A673 (cell line): ENCODE data around the gene ZCCHC24. TPM values are rescaled to one million over a fixed set of nuclear protein-coding genes. Genes with fewer than 3 reads are reported as not detected.

ENCODE experiments used
- BruUV-seq: library from RNA; stranded (reverse); fragments of 400-500 nt; replicated peaks from 2 replicates; lab custom pipeline; 2021; lab: Mats Ljungman, UMichigan
- CTCF ChIA-PET: fragments of 300-600 bp; sonication (Branson Sonifier 250); formaldehyde crosslinking; loops from one replicate; lab custom pipeline; 2022; ENCODE audit warnings: antibody characterized with exemption; lab: Charles Lee
- POLR2A ChIA-PET: fragments of 300-600 bp; sonication (Branson Sonifier 250); formaldehyde crosslinking; loops from one replicate; lab custom pipeline; 2022; ENCODE audit warnings: antibody characterized with exemption; ENCODE audit not compliant: low non-redundant PET; lab: Charles Lee
- DNase-seq: peaks from one replicate; pipeline ENCODE4 v3.0.0-alpha.2; 2015; ENCODE audit warnings: low spot score
- H3K27ac ChIP-seq: fragments of 200-600 bp; sonication (generic); 2 replicates; pipeline ENCODE4 v1.5.1; 2016; ENCODE audit warnings: mixed run types, low read depth, mild to moderate bottlenecking, mixed read lengths, antibody characterized with exemption, low read length; ENCODE audit not compliant: poor library complexity, severe bottlenecking
- H3K27me3 ChIP-seq: fragments of 200-600 bp; sonication (generic); replicated peaks from 2 replicates; pipeline ENCODE4 v1.6.1; 2017; ENCODE audit warnings: mixed run types, low read depth, mild to moderate bottlenecking, mixed read lengths, antibody characterized with exemption, low read length; ENCODE audit not compliant: insufficient read depth, poor library complexity
- H3K36me3 ChIP-seq: fragments of 200-600 bp; sonication (generic); 2 replicates; pipeline ENCODE4 v1.6.1; 2016; ENCODE audit warnings: mixed run types, mild to moderate bottlenecking, mixed read lengths, antibody characterized with exemption, low read length; ENCODE audit not compliant: insufficient read depth, poor library complexity, severe bottlenecking
- H3K4me1 ChIP-seq: fragments of 200-600 bp; sonication (generic); 2 replicates; pipeline ENCODE4 v1.6.1; 2017; ENCODE audit warnings: mixed run types, mild to moderate bottlenecking, mixed read lengths, antibody characterized with exemption, low read length; ENCODE audit not compliant: insufficient read depth, poor library complexity, severe bottlenecking
- H3K4me3 ChIP-seq: fragments of 200-600 bp; sonication (generic); 2 replicates; pipeline ENCODE4 v1.5.1; 2016; ENCODE audit warnings: low read depth, mixed run types, mild to moderate bottlenecking, mixed read lengths, low read length; ENCODE audit not compliant: poor library complexity, severe bottlenecking
- H3K9me3 ChIP-seq: fragments of 200-600 bp; sonication (generic); 2 replicates; pipeline ENCODE4 v1.6.1; 2016; ENCODE audit warnings: mixed run types, low read depth, mild to moderate bottlenecking, mixed read lengths, antibody characterized with exemption, low read length; ENCODE audit not compliant: poor library complexity, severe bottlenecking
- EZH2 ChIP-seq: fragments of 200-600 bp; sonication (generic); IDR thresholded peaks from 2 replicates; pipeline ENCODE4 v1.6.1; 2017; ENCODE audit warnings: borderline replicate concordance, low read depth, mild to moderate bottlenecking, mixed read lengths, antibody characterized with exemption, low read length; ENCODE audit not compliant: poor library complexity, severe bottlenecking
- intact Hi-C: fragments of 100-400 bp; cut with micrococcal nuclease; formaldehyde crosslinking; loops from one replicate; pipeline ENCODE4 v1.10.0; 2022; ENCODE audit not compliant: unreplicated experiment
- total RNA-seq: library from RNA; stranded (reverse); gene quantifications from 2 replicates; pipeline ENCODE4 v1.2.3, GENCODE V29; 2021
- TF ChIP-seq, protein P1 (sequence below): fragments of 300-800, 200-600 bp; sonication (generic); conservative IDR thresholded peaks from 2 replicates; pipeline ENCODE4 v1.5.1; 2017; ENCODE audit warnings: low read depth, mild to moderate bottlenecking, antibody characterized with exemption, low read length, moderate library complexity, mixed read lengths

ZCCHC24 gene
- total RNA-seq, 1 experiment from 2014 or later: 9.8 TPM

DNA sequence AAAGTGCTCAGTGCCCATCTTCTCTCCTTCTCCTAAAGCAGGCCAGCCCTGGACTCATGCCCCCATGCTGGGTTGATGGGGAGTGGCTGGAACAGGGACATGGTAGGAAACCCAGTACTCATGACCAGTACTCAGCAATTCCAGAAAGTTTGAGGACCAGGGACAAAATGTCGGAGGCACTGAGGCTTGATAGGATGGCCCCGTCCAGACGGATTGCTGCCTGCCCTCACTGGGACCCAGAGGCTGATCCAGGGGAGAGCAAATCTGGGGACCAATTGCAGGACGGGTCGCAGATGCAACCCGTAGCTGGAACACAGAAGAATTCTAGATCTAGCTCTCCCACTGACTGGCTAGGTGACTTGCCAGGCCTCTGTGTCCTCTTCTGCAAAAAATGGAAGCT, 5.1 kb downstream of the ZCCHC24 start:
- no peak for TF ChIP-seq EZH2
- TF ChIP-seq, protein P1, sequence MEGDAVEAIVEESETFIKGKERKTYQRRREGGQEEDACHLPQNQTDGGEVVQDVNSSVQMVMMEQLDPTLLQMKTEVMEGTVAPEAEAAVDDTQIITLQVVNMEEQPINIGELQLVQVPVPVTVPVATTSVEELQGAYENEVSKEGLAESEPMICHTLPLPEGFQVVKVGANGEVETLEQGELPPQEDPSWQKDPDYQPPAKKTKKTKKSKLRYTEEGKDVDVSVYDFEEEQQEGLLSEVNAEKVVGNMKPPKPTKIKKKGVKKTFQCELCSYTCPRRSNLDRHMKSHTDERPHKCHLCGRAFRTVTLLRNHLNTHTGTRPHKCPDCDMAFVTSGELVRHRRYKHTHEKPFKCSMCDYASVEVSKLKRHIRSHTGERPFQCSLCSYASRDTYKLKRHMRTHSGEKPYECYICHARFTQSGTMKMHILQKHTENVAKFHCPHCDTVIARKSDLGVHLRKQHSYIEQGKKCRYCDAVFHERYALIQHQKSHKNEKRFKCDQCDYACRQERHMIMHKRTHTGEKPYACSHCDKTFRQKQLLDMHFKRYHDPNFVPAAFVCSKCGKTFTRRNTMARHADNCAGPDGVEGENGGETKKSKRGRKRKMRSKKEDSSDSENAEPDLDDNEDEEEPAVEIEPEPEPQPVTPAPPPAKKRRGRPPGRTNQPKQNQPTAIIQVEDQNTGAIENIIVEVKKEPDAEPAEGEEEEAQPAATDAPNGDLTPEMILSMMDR: no peak
- Histone ChIP-seq H3K9me3 (no peaks in the 10 kb centered on the region), H3K27ac (no peak overlapping the region), H3K27me3 (no peaks in the 10 kb centered on the region), H3K4me3 (no peak overlapping the region), H3K4me1 (peaks cover 10% of the 10 kb centered on the region), H3K36me3 (no peaks in the 10 kb centered on the region)
- POLR2A ChIA-PET: no interaction called here
- DNase-seq: no peak
- no TSS peak for BruUV-seq
- CTCF ChIA-PET: interaction anchor here (0.5 kb wide), 1 partner anchor 66 kb away, joined by 3 read pairs; no protein-coding TSS in a partner anchor
- intact Hi-C loops: no loop called here

DNA sequence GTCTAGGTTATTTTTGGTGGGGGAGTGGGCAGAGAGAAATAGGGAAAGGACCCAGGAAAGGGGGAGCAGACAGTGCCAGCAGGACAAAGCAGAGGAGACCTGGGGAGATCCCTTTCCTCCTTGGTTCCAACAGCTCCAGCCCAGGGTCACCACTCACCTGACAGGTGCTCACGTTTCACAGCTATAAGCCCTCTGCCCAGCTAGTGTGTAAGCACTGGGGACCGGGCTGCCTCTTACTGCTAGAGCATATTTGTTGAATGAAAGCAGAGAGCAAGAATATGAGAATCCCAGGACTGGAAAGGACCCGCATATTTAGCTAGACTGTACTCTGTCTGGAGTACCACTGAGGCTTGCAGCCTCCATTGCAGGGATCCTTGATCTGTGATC, 6.7 kb downstream of the ZCCHC24 start:
- H3K36me3 ChIP-seq: no peaks in the 10 kb centered on the region
- no TSS peak for BruUV-seq
- H3K27me3 ChIP-seq: no peaks in the 10 kb centered on the region
- no peaks in the 10 kb centered on the region for H3K9me3 ChIP-seq
- TF ChIP-seq EZH2: no peak
- TF ChIP-seq, protein P1: no peak
- intact Hi-C loops: no loop called here
- no peak overlapping the region for H3K27ac ChIP-seq
- no peak overlapping the region for H3K4me3 ChIP-seq
- no peaks in the 10 kb centered on the region for H3K4me1 ChIP-seq
- CTCF ChIA-PET: no interaction called here
- POLR2A ChIA-PET: no interaction called here
- DNase-seq: no peak

DNA sequence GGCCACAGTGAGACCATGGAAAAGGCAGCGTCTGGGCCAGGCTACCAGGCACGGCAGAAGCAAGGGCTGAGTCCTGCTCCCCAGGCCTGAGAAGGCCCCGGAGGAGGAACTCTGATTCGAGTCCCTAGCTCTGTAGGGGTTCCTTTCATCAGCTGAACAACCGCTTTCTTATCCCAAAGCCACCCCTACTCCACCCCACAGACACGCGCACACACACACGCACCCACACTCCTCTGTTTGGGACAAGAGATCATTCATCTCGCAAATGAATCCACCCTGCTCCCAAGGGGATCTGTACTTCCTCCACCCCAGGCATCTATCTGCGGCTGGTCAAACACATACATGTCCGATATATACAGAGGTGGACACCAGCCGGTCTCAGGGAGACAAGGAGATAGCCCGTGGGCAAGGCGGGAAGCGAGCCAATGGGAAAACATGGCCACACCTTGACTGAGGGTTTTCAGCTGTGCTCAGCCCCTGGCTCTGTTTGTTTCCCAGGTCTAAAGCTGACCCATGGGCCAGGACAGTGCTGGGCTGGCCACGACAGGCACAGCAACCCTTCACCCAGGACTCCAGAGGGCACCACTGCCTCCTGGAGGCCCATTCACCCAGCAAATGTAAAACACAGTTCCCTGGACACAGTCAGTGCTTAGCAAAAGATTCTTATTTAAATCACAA, 7.3 kb downstream of the ZCCHC24 start:
- Histone ChIP-seq H3K27me3 (no peaks in the 10 kb centered on the region), H3K9me3 (no peaks in the 10 kb centered on the region), H3K27ac (no peak overlapping the region), H3K4me3 (no peak overlapping the region), H3K4me1 (no peaks in the 10 kb centered on the region), H3K36me3 (no peaks in the 10 kb centered on the region)
- no TSS peak for BruUV-seq
- DNase-seq: no peak
- intact Hi-C loops: no loop called here
- POLR2A ChIA-PET: no interaction called here
- CTCF ChIA-PET: no interaction called here
- no peak for TF ChIP-seq EZH2
- TF ChIP-seq, protein P1: no peak
